K562 (cell line): ENCODE data around the gene DAB2. TPM values are rescaled to one million over a fixed set of nuclear protein-coding genes. Genes with fewer than 3 reads are reported as not detected.
"Not testable (repeated sequence)": the region's sequence is repeated elsewhere in the genome, so short reads cannot be mapped to it uniquely, and the experiment has no call there.

Experiments
- ATAC-seq: fragments of 200-7000 bp; cut with Tn5 transposase; 3 replicates; pipeline ENCODE4 v1.9.1; 2020; ENCODE audit warnings: moderate library complexity
- BruUV-seq: library from RNA; stranded (reverse); fragments of 400-500 nt; replicated peaks from 2 replicates; lab custom pipeline; 2021; lab: Mats Ljungman, UMichigan
- CTCF ChIA-PET: fragments of 300-600 bp; formaldehyde crosslinking; extraction: SDS; loops from one replicate; lab custom pipeline; 2021; ENCODE audit warnings: low intra/inter-chr PET ratio; lab: Yijun Ruan, JAX
- POLR2A ChIA-PET: fragments of 300-600, 350-650 bp; sonication (Branson Sonifier 250); formaldehyde crosslinking; extraction: SDS; loops from one replicate; lab custom pipeline; 2021; ENCODE audit warnings: antibody characterized with exemption, inconsistent platforms; lab: Yijun Ruan, JAX
- DNase-seq, 4 experiments: peaks; one replicate each; pipeline versions ENCODE4 v3.0.0 to v3.0.0-alpha.2; 2011 to 2018; ENCODE audit warnings: low spot score in 3 of 4, mixed read lengths in 3 of 4; ENCODE audit errors: extremely low read depth in 1 of 4
- FAIRE-seq: peaks from 2 replicates; lab custom pipeline; 2011; peaks lifted over from hg19 to GRCh38; lab: Jason Lieb, UNC
- H2AFZ ChIP-seq: 2 replicates; pipeline ENCODE4 v1.6.0; 2011; ENCODE audit warnings: low read depth, low read length, control low read depth, inconsistent platforms
- H3K27ac ChIP-seq: fragments of 200-600 bp; 3 replicates; pipeline ENCODE4 v1.8.0; 2011; ENCODE audit warnings: low read depth, mild to moderate bottlenecking, control low read depth, inconsistent platforms, low read length, moderate library complexity, mixed read lengths; ENCODE audit errors: extremely low read depth
- H3K27me3 ChIP-seq, 2 experiments: fragments of 300-600 bp in 1 of 2; 2 replicates in 1 of 2; 3 replicates in 1 of 2; pipeline versions ENCODE4 v1.6.0 to v1.8.0; 2011; ENCODE audit warnings: inconsistent platforms in 2 of 2, low read length in 2 of 2, mild to moderate bottlenecking in 1 of 2, mixed read lengths in 1 of 2, moderate library complexity in 1 of 2; ENCODE audit not compliant: control insufficient read depth in 2 of 2, insufficient read depth in 2 of 2
- H3K36me3 ChIP-seq: fragments of 300-600 bp; 3 replicates; pipeline ENCODE4 v1.8.0; 2011; ENCODE audit warnings: mild to moderate bottlenecking, low read length, inconsistent platforms; ENCODE audit not compliant: control insufficient read depth, insufficient read depth
- H3K4me1 ChIP-seq, 2 experiments: fragments of 200-600 bp in 1 of 2; replicated peaks in 1 of 2; 2 replicates in 1 of 2; 3 replicates in 1 of 2; pipeline versions ENCODE4 v1.5.1 to v1.8.0; 2011; ENCODE audit warnings: inconsistent platforms in 2 of 2, low read length in 2 of 2, mild to moderate bottlenecking in 1 of 2, mixed read lengths in 1 of 2, moderate library complexity in 1 of 2; ENCODE audit not compliant: control insufficient read depth in 2 of 2, insufficient read depth in 2 of 2
- H3K4me2 ChIP-seq: 2 replicates; pipeline ENCODE4 v1.6.1; 2011; ENCODE audit warnings: low read length, control low read depth, inconsistent platforms, mixed read lengths; ENCODE audit not compliant: insufficient read depth
- H3K4me3 ChIP-seq: fragments of 200-600 bp; sonication (generic), shearing (Covaris generic); 2 replicates; pipeline ENCODE4 v1.5.1; 2016; ENCODE audit warnings: control low read depth, inconsistent platforms
- H3K79me2 ChIP-seq: fragments of 200-600 bp; 3 replicates; pipeline ENCODE4 v1.8.0; 2011; ENCODE audit warnings: low read length, inconsistent platforms; ENCODE audit not compliant: control insufficient read depth, insufficient read depth
- H3K9ac ChIP-seq, 2 experiments: 2 replicates each; pipeline versions ENCODE4 v1.6.0 to v1.6.1; 2011; ENCODE audit warnings: low read depth in 2 of 2, low read length in 2 of 2, control low read depth in 1 of 2, inconsistent platforms in 1 of 2, mild to moderate bottlenecking in 1 of 2, mixed read lengths in 1 of 2; ENCODE audit not compliant: insufficient read depth in 1 of 2
- H3K9me1 ChIP-seq: one replicate; pipeline ENCODE4 v1.6.0; 2011; ENCODE audit warnings: inconsistent platforms, mild to moderate bottlenecking, low read length, moderate library complexity; ENCODE audit not compliant: control insufficient read depth, insufficient read depth
- H3K9me3 ChIP-seq: replicated peaks from 2 replicates; pipeline ENCODE4 v1.5.1; 2011; ENCODE audit warnings: low read depth, low read length, inconsistent platforms; ENCODE audit not compliant: control insufficient read depth, insufficient read depth
- H4K20me1 ChIP-seq: replicated peaks from 2 replicates; pipeline ENCODE4 v1.6.1; 2011; ENCODE audit warnings: low read length, inconsistent platforms, mixed read lengths; ENCODE audit not compliant: control insufficient read depth, insufficient read depth
- BCOR ChIP-seq: fragments of 450-650 bp; IDR thresholded peaks from 2 replicates; pipeline ENCODE4 v1.6.1; 2016
- KDM1A ChIP-seq, 2 experiments: fragments of 450-650 bp; IDR thresholded peaks; 2 replicates each; pipeline ENCODE4 v1.6.1; 2016; ENCODE audit warnings: mild to moderate bottlenecking in 2 of 2
- NFIC ChIP-seq: fragments of 450-650 bp; IDR thresholded peaks from 2 replicates; pipeline ENCODE4 v1.6.1; 2017; ENCODE audit warnings: mild to moderate bottlenecking, inconsistent platforms
- NFIX ChIP-seq: fragments of 250-450 bp; sonication (Bioruptor Pico); IDR thresholded peaks from 2 replicates; pipeline ENCODE4 v1.4.0; 2020; ENCODE audit warnings: low read depth, mild to moderate bottlenecking, moderate library complexity
- RBM25 ChIP-seq: fragments of 200-400 bp; formaldehyde crosslinking; IDR thresholded peaks from 2 replicates; pipeline ENCODE4 v1.6.1; 2018; ENCODE audit warnings: low read length, low read depth, moderate library complexity; ENCODE audit not compliant: severe bottlenecking
- SMC3 ChIP-seq: conservative IDR thresholded peaks from 2 replicates; pipeline ENCODE4 v1.6.1; 2011; ENCODE audit warnings: low read depth, low read length, improper control_type of control experiment; ENCODE audit not compliant: insufficient read depth
- SRF ChIP-seq, 2 experiments: fragments of 250-450, 450-650 bp in 1 of 2; sonication (Bioruptor Pico) in 1 of 2; sonication (generic) in 1 of 2; formaldehyde crosslinking; IDR thresholded peaks; 2 replicates each; pipeline versions ENCODE4 v1.5.0 to v1.5.1; 2020 to 2022; ENCODE audit warnings: mild to moderate bottlenecking in 1 of 2, missing genetic modification reagents in 1 of 2
- ZNF146 ChIP-seq: IDR thresholded peaks from one replicate; pipeline ENCODE4 v1.6.1; 2018; ENCODE audit warnings: missing compliant biosample characterization; ENCODE audit not compliant: unreplicated experiment
- WGBS: fragments of 100-300 bp; shearing (Covaris generic); methylation state at CpG from one replicate; pipeline ENCODE4 v1.1.6; 2016; ENCODE audit warnings: low coverage, mixed read lengths; ENCODE audit not compliant: insufficient coverage; ENCODE audit errors: missing lambda C conversion rate; 5-methylcytosine and 5-hydroxymethylcytosine counted together
- in situ Hi-C: fragments of 300-500 bp; cut with MboI; formaldehyde crosslinking; loops from 4 replicates; pipeline ENCODE4 v1.15.0; 2018; ENCODE audit warnings: inconsistent platforms, mixed read lengths
- intact Hi-C: fragments of 100-400 bp; cut with micrococcal nuclease; formaldehyde crosslinking; loops from 2 replicates; pipeline ENCODE4 v1.14.2; 2022
- polyA plus RNA-seq, 8 experiments: library from polyadenylated mRNA; depleted of rRNA in 4 of 8; stranded (reverse) in 5 of 8; unstranded in 3 of 8; fragments of >200 nt; fragmentation: Nextera tagmentation in 2 of 8; fragmentation: Illumina TruSeq in 1 of 8; extraction: Ambion mirVana in 2 of 8; extraction: Trizol in 1 of 8; gene quantifications; 2 replicates each; pipeline versions ENCODE4 v1.2.1 to v1.2.3, GENCODE V29; 2011 to 2014; ENCODE audit warnings: inconsistent platforms in 1 of 8, missing spikeins in 1 of 8
- total RNA-seq, 7 experiments: library from RNA; depleted of rRNA in 6 of 7; stranded (reverse); fragments of >200 nt in 6 of 7; fragmentation: Illumina TruSeq in 2 of 7; extraction: Trizol in 2 of 7; gene quantifications; 2 replicates each; pipeline versions ENCODE4 v1.2.1 to v1.2.3, GENCODE V29; 2011 to 2021; ENCODE audit warnings: low replicate concordance in 1 of 7

Gene DAB2
- total and polyA plus RNA-seq, 9 of the 15 experiments (the other 6 are each of a cell fraction or from before 2014, with no cell fraction given) = 6.6 to 29.9 (median 24.1) TPM

DNA sequence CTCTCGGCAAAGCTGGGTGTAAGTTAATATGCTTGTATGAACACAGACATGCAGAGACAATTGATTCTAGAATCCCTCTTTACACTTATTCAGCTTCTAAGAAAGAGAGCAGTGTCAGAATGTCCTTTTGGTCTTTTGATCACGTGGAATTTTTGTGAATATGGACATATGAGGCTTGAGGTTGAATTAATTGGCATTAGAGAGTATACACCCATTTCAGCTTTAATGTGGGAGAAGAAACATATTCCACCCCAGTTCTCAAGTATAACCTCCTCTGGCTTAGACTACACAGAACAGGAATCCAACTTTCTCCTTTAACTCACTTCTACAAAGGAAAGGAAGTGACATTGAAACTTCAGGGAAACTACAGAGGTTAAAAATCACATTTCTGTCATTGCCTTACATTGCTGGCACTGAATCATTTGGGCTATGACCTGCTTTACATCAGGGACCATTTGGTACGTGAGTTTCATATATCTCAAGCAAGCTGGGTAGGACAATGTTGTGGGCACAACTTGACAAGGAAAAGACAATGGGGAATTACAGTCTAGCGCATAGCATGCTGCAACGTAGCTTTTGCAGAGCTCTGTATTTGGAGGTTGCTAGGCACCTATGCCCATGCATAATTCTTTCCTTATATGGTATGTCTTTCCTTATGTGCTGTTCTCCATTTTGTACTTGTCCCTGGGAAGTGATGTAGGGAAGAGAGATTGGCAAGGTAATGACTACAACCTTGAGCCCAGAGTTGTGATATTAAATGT is 19.5 kb downstream of the DAB2 start:
- Histone ChIP-seq H2AFZ (no peak overlapping the region), H3K27ac (no peak overlapping the region), H3K27me3 (no peaks in the 10 kb centered on the region), H3K79me2 (no peaks in the 10 kb centered on the region), H3K4me3 (no peak overlapping the region), H3K4me2 (no peak overlapping the region), H3K4me1 (peaks cover 0 to 12% of the 10 kb centered on the region in 2 experiments; a peak in 4 of 5 replicates), H3K9me1 (no peaks in the 10 kb centered on the region), H3K9me3 (no peaks in the 10 kb centered on the region), H3K9ac (no peak overlapping the region), H3K36me3 (no peaks in the 10 kb centered on the region), H4K20me1 (no peaks in the 10 kb centered on the region)
- ChIA-PET POLR2A (interaction anchor here (0.9 to 8.8 kb wide), 5 partner anchors 8 to 18 kb away, joined by 3 to 67 read pairs (median 6); partner anchors contain the start of gene DAB2), CTCF (no interaction called here)
- DNase-seq (no peak), FAIRE-seq (no peak), ATAC-seq (no peak)
- intact Hi-C loops (no loop called here), in situ Hi-C loops (no loop called here)
- BruUV-seq = no TSS peak
- TF ChIP-seq SRF (CRISPR knock-in tag; IDR thresholded peaks at IDR 0.05) (peak in 1 of 2 experiments; percentile 42; a peak in 1 of 4 replicates), SMC3 (no peak)
- 36% methylated on average over 5 of the region's 5 CpGs for WGBS

DNA sequence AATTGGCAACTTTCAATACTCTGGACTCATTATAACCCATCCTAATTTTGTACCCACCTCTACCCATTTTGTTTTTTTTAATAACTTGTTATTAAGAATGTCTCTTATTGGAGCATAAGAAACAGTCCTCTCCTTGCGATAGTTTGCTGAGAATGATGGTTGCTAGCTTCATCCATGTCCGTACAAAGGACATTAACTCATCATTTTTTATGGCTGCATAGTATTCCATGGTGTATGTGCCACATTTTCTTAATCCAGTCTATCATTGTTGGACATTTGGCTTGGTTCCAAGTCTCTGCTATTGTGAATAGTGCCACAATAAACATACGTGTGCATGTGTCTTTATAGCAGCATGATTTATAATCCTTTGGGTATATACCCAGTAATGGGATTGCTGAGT is 21.0 kb downstream of the DAB2 start:
- DNase-seq, in situ Hi-C loops, CTCF ChIA-PET, H3K27me3 ChIP-seq, H3K4me3 ChIP-seq, H3K4me2 ChIP-seq, H3K27ac ChIP-seq, H3K79me2 ChIP-seq, H3K9ac ChIP-seq, H3K9me1 ChIP-seq, H3K9me3 ChIP-seq, H3K36me3 ChIP-seq, BruUV-seq, ATAC-seq, H2AFZ ChIP-seq, H4K20me1 ChIP-seq, FAIRE-seq, intact Hi-C loops: not testable (repeated sequence)
- POLR2A ChIA-PET = interaction anchor here (2.5 to 8.8 kb wide), 3 partner anchors 10 to 20 kb away, joined by 27 to 67 read pairs (median 44); partner anchors contain the start of gene DAB2
- peaks cover 4 to 23% of the 10 kb centered on the region in 2 experiments; a peak in 4 of 5 replicates for H3K4me1 ChIP-seq
- peak; percentile 58 for TF ChIP-seq RBM25
- TF ChIP-seq BCOR = peak; percentile 78
- TF ChIP-seq NFIX (CRISPR knock-in tag) = peak; percentile 13; the same call in 1 of the 2 replicates
- peak; percentile 12 to 16; a peak in 1 of 4 replicates for TF ChIP-seq KDM1A (IDR thresholded peaks at IDR 0.05)
- peak; percentile 83 for TF ChIP-seq NFIC
- TF ChIP-seq ZNF146 (CRISPR knock-in tag) = peak; percentile 90
- 57% methylated on average over 3 of the region's 3 CpGs for WGBS

DNA sequence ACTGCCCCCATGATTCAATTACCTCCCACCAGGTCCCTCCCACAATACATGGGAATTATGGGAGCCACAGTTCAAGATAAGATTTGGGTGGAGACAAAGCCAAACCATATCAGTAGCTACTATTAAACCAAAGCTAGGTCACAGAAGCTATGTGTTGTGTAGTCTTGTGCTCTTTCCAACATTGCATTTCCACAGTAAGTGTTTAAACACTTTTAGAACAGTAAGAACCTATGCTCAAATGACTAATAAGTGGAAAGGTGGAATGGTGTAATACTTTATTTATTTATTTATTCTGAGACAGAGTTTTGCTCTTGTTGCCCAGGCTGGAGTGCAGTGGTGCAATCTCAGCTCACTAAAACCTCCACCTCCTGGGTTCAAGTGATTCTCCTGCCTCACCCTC is 22.6 kb downstream of the DAB2 start:
- H3K36me3 ChIP-seq, H3K9me1 ChIP-seq, in situ Hi-C loops, H3K4me2 ChIP-seq, H3K79me2 ChIP-seq, H2AFZ ChIP-seq, DNase-seq, H3K27me3 ChIP-seq, FAIRE-seq, BruUV-seq, H3K9me3 ChIP-seq, H3K4me3 ChIP-seq, intact Hi-C loops, H4K20me1 ChIP-seq, H3K9ac ChIP-seq, ATAC-seq, CTCF ChIA-PET, H3K27ac ChIP-seq: not testable (repeated sequence)
- POLR2A ChIA-PET = interaction anchor here (5.0 to 8.8 kb wide), 2 partner anchors 12 to 22 kb away, joined by 44 to 67 read pairs; partner anchors contain the start of gene DAB2
- peaks cover 4 to 34% of the 10 kb centered on the region in 2 experiments; a peak in 4 of 5 replicates for H3K4me1 ChIP-seq
